ENCODE results near the gene CERS5.

GRCh38 chr12:50196537-50196936 is 29.4 kb upstream of the CERS5 start:
- TF ChIP-seq, protein P1, sequence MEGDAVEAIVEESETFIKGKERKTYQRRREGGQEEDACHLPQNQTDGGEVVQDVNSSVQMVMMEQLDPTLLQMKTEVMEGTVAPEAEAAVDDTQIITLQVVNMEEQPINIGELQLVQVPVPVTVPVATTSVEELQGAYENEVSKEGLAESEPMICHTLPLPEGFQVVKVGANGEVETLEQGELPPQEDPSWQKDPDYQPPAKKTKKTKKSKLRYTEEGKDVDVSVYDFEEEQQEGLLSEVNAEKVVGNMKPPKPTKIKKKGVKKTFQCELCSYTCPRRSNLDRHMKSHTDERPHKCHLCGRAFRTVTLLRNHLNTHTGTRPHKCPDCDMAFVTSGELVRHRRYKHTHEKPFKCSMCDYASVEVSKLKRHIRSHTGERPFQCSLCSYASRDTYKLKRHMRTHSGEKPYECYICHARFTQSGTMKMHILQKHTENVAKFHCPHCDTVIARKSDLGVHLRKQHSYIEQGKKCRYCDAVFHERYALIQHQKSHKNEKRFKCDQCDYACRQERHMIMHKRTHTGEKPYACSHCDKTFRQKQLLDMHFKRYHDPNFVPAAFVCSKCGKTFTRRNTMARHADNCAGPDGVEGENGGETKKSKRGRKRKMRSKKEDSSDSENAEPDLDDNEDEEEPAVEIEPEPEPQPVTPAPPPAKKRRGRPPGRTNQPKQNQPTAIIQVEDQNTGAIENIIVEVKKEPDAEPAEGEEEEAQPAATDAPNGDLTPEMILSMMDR (IDR thresholded peaks at IDR 0.05) = no peak
- TF ChIP-seq POLR2AphosphoS5 (IDR thresholded peaks at IDR 0.05) (peak; percentile 71), POLR2A (IDR thresholded peaks at IDR 0.05) (no peak)

Measured in prostate gland (tissue), 2 donors.